Uterus (tissue), 4 donors: ENCODE data around the gene SPIB. TPM values are rescaled to one million over a fixed set of nuclear protein-coding genes. Genes with fewer than 3 reads are reported as not detected.

Source experiments
- DNase-seq, 2 donors: peaks; one replicate each; pipeline ENCODE4 v3.0.0-alpha.2; 2019 to 2020
- H3K27ac ChIP-seq, 2 donors: fragments of 200-600 bp; sonication (generic); 1 replicate in 1 of 2; 2 replicates in 1 of 2; pipeline ENCODE4 v1.5.1; 2016 to 2018
- H3K27me3 ChIP-seq, 2 donors: fragments of 200-600 bp; sonication (generic); one replicate each; pipeline ENCODE4 v1.5.1; 2018 to 2019; ENCODE audit warnings: control low read depth in 1 of 2
- H3K36me3 ChIP-seq, 2 donors: fragments of 200-600 bp; sonication (generic); one replicate each; pipeline ENCODE4 v1.5.1; 2019; ENCODE audit warnings: control low read depth in 1 of 2
- H3K4me1 ChIP-seq, 2 donors: fragments of 200-600 bp; sonication (generic); one replicate each; pipeline ENCODE4 v1.5.1; 2018 to 2019; ENCODE audit warnings: control low read depth in 1 of 2
- H3K4me3 ChIP-seq, 2 donors: fragments of 200-600 bp; sonication (generic); 1 replicate in 1 of 2; 2 replicates in 1 of 2; pipeline ENCODE4 v1.5.1; 2018 to 2019; ENCODE audit warnings: mild to moderate bottlenecking in 1 of 2
- H3K9me3 ChIP-seq, 2 donors: fragments of 200-600 bp; sonication (generic); one replicate each; pipeline ENCODE4 v1.5.1; 2019; ENCODE audit warnings: control low read depth in 1 of 2
- POLR2A ChIP-seq, 2 donors: fragments of 450-650 bp; IDR thresholded peaks; one replicate each; pipeline ENCODE4 v1.6.1; 2016; ENCODE audit warnings: antibody characterized with exemption in 2 of 2, mild to moderate bottlenecking in 1 of 2, moderate library complexity in 1 of 2
- intact Hi-C: fragments of 100-400 bp; cut with DNase I; formaldehyde crosslinking; loops from one replicate; pipeline ENCODE4 v1.15.1; 2023; ENCODE audit warnings: low total_unique reads
- total RNA-seq, 4 donors: library from RNA; depleted of rRNA in 3 of 4; stranded (reverse); fragments of >200 nt in 3 of 4; gene quantifications; one replicate each; pipeline versions ENCODE4 v1.1.0 to v1.2.4, GENCODE V29; 2014 to 2023
- TF ChIP-seq, protein P1 (sequence below), 4 experiments: fragments of 200-600 bp in 2 of 4; fragments of 450-650 bp in 2 of 4; sonication (generic) in 2 of 4; IDR thresholded peaks; one replicate each; pipeline ENCODE4 v1.5.1; 2016 to 2019; ENCODE audit warnings: antibody characterized with exemption in 4 of 4, mild to moderate bottlenecking in 2 of 4, moderate library complexity in 1 of 4
- donor health status: DM: yes; HTN: yes; CAD: no.

The SPIB gene
- total RNA-seq, 4 donors from 2014 or later, result under 0.01 to 2.1 TPM; not detected in 2

DNA sequence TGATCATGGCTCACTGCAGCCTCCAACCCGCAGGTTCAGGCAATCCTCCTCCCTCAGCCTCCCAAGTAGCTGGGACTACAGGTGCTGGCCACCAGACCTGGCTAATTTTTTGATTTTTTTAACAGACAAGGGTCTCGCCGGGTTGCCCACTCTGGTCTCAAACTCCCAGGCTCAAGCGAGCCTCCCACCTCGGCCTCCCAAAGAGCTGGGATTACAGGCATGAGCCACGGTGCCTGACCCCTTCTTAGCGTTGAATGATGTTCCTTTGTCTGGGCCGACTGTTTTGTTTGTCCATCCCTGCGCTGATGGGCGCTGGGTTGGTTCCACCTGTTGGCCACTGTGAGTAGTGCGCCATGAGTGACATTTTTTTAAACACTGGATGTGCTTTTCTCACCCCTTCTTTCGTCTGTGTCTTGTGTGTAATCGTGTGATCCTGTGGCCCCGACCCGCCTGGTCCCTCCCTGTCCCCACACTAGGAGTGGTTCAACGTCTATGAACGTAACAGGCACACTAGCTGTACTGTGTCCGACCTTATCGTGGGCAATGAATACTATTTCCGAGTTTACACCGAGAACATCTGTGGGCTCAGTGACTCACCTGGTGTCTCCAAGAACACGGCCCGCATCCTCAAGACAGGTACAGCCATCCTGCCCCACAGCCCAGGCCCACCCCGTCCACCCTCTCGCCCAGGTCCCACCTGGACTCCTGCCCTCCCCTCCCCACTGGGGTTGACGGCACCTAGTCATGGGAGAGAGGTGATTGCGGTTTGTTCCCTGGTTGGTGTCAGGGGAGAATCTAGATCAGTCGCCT lies 42.5 kb downstream of the SPIB start:
- Histone ChIP-seq H3K27me3 (peaks cover 0 to 5% of the 10 kb centered on the region in 2 donors), H3K36me3 (no peaks in the 10 kb centered on the region), H3K4me1 (no peaks in the 10 kb centered on the region), H3K4me3 (no peak overlapping the region), H3K27ac (no peak overlapping the region), H3K9me3 (no peaks in the 10 kb centered on the region)
- peak in 1 of 2 donors; percentile 28 for DNase-seq
- intact Hi-C loops, result no loop called here
- TF ChIP-seq, protein P1, sequence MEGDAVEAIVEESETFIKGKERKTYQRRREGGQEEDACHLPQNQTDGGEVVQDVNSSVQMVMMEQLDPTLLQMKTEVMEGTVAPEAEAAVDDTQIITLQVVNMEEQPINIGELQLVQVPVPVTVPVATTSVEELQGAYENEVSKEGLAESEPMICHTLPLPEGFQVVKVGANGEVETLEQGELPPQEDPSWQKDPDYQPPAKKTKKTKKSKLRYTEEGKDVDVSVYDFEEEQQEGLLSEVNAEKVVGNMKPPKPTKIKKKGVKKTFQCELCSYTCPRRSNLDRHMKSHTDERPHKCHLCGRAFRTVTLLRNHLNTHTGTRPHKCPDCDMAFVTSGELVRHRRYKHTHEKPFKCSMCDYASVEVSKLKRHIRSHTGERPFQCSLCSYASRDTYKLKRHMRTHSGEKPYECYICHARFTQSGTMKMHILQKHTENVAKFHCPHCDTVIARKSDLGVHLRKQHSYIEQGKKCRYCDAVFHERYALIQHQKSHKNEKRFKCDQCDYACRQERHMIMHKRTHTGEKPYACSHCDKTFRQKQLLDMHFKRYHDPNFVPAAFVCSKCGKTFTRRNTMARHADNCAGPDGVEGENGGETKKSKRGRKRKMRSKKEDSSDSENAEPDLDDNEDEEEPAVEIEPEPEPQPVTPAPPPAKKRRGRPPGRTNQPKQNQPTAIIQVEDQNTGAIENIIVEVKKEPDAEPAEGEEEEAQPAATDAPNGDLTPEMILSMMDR (IDR thresholded peaks at IDR 0.05), result peak; percentile 55 to 65 (median 60)
- no peak for TF ChIP-seq POLR2A (IDR thresholded peaks at IDR 0.05)

DNA sequence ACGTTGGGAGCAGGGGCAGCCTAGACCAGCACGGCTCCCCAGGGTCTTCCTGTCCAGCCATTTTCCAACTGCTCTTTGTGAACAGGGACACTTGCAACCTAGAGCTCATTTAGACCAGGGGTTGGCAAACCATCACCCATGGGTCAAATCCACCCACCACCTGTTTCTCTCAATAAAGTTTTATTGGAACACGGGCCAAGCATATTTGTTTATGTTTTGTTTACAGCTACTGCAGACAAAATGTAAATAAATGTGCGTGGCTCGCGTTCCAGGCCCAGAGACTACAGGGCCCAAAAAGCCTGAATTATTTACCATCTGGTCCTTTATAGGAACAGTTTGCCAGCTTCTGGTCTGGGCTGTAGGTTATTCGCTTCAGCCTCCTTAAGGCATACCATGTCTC lies 44.2 kb downstream of the SPIB start:
- intact Hi-C loops, result no loop called here
- no peaks in the 10 kb centered on the region for H3K4me1 ChIP-seq
- H3K27me3 ChIP-seq, result peaks cover 0 to 3% of the 10 kb centered on the region in 2 donors
- no peak overlapping the region for H3K4me3 ChIP-seq
- DNase-seq, result no peak
- TF ChIP-seq, protein P1 (IDR thresholded peaks at IDR 0.05), result no peak
- no peak for TF ChIP-seq POLR2A (IDR thresholded peaks at IDR 0.05)
- H3K27ac ChIP-seq, result no peak overlapping the region
- H3K9me3 ChIP-seq, result no peaks in the 10 kb centered on the region
- no peaks in the 10 kb centered on the region for H3K36me3 ChIP-seq

DNA sequence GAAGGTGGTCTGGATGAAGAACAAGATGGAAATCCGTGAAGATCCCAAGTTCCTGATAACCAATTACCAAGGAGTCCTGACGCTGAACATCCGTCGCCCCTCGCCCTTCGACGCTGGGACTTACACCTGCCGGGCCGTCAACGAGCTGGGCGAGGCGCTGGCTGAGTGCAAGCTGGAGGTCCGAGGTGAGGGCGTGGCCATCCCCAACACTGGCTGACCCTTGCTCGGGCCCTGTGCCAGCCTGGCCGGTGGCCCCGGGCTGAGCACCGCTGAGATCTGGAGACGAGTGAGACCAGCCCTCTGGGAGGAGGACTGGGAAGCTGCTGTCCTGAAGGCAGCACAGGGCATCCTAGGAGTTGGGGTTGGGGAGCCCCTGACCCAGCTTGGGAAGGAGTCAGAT lies 45.6 kb downstream of the SPIB start:
- no peak overlapping the region for H3K27ac ChIP-seq
- no peak for TF ChIP-seq POLR2A (IDR thresholded peaks at IDR 0.05)
- TF ChIP-seq, protein P1 (IDR thresholded peaks at IDR 0.05), result no peak
- H3K9me3 ChIP-seq, result no peaks in the 10 kb centered on the region
- H3K4me1 ChIP-seq, result no peaks in the 10 kb centered on the region
- H3K4me3 ChIP-seq, result no peak overlapping the region
- intact Hi-C loops, result no loop called here
- no peaks in the 10 kb centered on the region for H3K27me3 ChIP-seq
- no peak for DNase-seq
- H3K36me3 ChIP-seq, result no peaks in the 10 kb centered on the region

DNA sequence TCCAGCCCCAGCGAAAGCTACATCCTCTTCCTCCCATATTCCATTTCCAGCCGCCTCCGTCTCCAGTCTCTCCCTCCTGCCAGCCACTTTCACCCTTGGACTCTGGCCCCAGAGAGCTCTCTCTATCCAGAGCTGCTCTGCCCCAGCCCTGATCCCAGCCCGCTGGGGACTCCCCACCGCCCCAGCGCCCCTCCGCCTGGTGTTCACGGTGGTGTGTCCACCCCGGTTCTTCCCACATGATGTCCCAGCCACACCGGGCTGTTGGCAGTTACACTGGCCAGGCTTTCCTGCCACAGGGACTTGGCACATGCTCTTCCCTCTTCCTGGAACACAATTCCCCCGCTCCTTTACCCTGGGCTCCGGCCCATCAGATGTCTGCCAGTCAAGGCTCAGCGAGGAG lies 46.3 kb downstream of the SPIB start:
- no peaks in the 10 kb centered on the region for H3K4me1 ChIP-seq
- no peaks in the 10 kb centered on the region for H3K27me3 ChIP-seq
- no peak overlapping the region for H3K4me3 ChIP-seq
- intact Hi-C loops, result no loop called here
- no peak for DNase-seq
- TF ChIP-seq, protein P1 (IDR thresholded peaks at IDR 0.05), result no peak
- TF ChIP-seq POLR2A (IDR thresholded peaks at IDR 0.05), result no peak
- H3K36me3 ChIP-seq, result no peaks in the 10 kb centered on the region
- H3K9me3 ChIP-seq, result no peaks in the 10 kb centered on the region
- no peak overlapping the region for H3K27ac ChIP-seq

DNA sequence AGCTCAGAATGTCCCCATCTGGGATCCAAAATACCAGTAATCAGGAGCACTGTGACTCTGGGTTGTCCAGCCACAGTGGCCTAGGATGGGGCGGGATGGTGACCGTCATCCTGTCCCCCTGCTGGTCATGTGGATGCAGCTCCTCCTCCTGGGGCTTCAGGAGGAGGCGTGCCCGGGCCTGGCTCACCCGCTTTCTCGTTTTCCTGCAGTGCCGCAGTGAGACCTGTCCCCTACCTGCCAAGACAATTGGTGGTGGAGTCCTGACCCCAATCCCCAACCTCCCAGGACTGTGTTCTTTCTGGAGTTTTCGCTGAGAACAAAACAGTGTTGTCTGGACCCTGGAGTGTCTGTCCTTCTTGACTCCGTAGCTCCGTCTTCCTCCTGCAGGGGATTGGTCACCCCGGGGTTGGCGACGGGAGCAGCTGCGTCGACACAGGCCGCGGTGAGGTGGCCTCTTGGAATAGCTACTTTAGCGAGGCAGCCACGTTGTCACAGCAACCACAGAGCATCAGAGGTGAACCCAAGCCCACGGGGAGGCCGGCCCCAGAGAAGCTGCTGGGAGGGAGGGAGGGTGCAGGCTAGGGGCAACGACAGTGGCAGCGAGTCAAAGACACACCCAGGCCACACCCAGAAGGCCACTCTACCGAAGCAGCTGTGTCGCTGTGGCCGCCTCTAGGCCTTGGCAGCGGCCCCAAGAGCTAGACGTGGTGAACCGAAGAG lies 47.4 kb downstream of the SPIB start:
- no peak for DNase-seq
- intact Hi-C loops, result no loop called here
- TF ChIP-seq, protein P1 (IDR thresholded peaks at IDR 0.05), result no peak
- TF ChIP-seq POLR2A (IDR thresholded peaks at IDR 0.05), result no peak

More for the DNA sequence above, 47.4 kb downstream of the SPIB start:
- Histone ChIP-seq H3K27me3 (no peaks in the 10 kb centered on the region), H3K4me3 (no peak overlapping the region), H3K4me1 (no peaks in the 10 kb centered on the region), H3K9me3 (no peaks in the 10 kb centered on the region), H3K36me3 (no peaks in the 10 kb centered on the region), H3K27ac (no peak overlapping the region)
